Astrocyte of the hippocampus (primary cell): ENCODE measurements around the gene PRSS12.

Experiments used
- DNase-seq: peaks from one replicate; pipeline ENCODE4 v3.0.0; 2011; ENCODE audit warnings: low read depth, low spot score

PRSS12 gene

DNA sequence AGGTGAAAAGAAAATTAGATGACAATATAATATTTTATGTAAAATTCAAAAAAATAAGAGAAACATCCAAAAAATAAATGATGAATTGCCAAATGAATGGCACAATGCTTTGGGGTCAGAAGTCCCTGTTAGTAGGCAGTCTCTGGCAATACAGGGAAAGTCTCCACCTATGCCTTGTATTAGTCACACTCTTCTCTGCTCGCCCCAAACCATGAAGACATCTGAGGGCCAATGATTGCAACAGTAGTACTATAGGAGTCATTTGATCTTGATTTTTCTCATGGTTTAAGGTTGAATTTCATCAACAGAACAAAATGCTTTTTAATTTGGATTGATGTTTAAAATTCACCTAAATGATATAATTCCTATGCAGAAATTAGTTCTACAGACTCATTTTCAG is 3.9 kb upstream of the PRSS12 start:
- DNase-seq, result no peak

DNA sequence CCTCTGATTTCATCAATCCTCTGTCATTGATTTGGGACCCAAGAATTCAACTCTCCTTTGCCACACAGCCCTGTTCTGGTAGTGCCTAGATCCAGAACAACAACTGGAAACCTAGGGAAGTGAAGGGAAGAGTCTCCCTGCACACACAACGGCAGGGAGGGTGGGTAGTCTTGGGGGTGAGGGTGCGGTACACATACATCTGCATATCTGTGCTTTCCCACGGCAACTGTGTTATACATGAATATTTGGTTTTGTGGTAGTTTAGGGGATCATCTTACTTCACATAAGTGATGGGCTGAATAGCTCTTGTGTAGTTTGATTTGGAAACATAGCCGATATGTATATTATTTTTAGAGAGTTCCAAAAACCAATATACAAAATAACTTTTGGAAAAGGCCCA is 3.3 kb upstream of the PRSS12 start:
- DNase-seq, result no peak

DNA sequence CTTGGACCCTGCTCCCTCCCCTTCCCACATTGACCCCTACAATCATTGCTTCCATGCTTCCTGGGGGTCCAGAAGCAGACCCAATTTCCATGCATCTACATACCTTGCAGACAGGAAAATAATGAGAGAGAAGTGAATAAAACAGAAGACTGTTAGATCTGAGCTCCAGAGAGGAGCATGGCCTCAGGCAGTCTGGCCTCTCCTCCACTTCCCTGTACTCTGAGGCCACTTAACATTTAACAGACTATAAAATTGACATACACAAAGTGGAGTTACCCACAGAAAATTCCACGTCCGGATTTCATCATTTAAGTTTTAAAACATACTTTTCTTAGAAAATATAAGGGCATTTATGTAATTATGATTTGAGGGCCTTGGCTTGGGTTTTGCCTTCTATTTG is 2.1 kb upstream of the PRSS12 start:
- no peak for DNase-seq

DNA sequence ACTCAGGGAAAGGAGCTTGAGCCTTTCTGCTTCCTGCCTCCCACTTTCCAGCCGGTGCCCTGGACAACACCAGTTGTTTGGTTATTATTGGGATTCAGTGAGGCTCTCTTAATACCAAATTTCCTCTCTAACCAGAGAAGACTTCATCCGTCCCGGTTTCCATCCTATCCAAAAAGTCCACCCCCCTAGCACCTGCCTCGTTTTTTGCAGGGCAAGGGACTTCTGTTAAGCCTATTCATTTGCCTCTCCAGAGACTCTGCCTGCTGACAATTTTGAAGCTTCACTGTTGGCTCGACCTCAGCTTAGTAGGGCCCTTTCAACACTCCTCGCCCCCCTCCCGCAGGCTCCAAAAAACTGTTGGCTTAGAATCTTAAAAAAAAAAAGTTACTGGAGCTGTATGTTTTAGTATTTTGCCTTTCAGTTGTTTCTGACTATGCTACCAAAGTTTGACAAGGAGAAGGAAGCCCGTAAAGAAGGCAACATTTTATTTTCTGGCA is 779 bp upstream of the PRSS12 start:
- DNase-seq, result no peak

DNA sequence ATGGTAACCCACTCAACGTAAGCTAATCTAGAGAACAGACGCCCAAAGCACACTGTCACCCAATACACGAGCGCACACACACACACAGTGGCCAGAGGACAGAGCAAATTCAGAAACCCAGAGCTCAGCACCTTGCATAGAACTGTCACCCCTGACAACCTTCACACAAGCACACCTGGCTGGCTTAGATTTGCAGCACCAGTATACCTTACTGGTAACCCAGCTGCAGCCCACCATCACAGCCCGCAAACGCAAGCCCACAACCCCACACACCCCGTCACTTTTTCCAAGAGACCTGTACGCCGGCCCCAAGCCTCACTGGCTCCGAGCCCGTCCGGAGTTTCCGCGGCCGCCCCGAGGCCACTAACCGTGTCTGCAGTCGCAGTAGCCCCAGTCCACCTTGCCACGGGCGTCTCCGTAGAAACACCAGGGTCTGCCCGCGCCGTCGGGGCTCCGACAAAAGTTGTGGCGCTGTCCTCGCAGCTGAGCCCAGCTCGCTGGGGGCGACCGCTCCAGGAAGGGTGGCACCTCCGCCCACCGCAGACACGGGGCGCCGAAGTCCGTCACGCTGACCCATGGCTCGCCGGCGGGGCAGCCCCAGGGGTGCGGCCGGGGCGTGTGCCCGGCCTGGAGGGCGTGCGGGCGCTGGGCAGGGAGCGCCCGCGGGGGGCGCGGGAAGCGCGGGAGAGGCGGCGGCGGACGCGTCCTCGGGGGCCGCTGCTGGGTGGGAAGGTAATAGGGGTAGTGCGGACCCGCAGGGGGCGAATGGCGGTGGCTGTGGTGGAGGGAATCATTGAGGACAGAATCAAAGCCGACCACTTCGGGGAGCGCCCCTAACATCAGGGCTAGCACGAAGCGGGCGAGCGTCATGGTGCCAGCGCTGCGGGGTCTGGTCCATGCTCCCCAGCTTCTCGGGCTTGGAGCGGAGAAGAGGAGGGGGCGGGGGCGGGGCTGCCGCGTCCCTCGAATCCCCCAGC is 664 bp downstream of the PRSS12 start:
- peak; percentile 25 for DNase-seq

DNA sequence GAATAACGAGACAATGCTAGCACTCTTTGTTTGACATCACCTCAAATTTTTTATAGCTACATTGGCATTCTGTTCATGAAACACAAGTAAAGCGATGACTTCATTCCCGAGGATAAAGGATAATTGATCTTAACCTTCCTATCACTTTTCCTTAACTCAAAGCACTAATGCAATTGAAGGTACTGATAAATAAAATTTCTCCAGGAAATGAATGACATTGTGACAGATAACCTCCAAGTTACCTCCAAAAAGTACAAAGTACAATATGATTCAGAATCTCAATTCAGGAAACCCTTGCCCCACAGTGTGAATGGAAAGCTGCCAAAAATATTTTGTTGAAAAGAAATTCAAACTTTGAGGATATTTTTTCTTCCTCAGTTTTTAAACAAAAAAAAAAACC is 1.8 kb downstream of the PRSS12 start:
- no peak for DNase-seq

DNA sequence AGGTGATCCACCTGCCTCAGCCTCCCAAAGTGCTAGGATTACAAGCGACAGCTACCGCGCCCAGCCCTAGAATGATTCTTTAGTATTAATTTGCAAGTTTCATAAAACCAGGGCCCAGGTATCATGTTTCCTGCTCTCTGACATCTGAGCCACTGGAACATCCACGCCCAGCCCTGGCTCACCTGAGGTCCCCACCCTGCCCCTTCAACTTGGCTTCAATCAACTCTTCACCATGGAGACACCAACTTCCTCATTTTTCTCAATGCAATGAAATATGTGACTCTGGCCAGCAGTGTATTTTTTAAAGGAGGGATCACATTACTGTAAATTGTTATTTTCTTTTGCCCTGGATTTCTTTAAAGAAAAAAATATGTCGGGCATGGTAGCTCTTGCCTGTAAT is 3.9 kb downstream of the PRSS12 start:
- no peak for DNase-seq

DNA sequence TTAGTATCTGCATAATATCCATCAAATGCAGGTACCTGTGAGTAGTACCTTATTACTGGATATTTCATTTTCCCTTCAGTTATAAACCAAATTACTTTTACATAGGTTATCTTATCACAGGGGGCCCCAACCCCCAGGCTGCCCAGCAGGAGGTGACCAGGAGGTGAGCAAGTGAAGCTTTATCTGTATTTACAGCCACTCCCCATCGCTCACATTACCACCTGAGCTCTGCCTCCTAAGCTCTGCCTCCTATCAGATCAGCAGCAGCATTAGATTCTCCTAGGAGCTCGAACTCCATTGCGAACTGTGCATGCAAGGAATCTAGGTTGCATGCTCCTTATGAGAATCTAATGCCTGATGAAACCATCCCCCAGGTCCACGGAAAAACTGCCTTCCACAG is 6.3 kb downstream of the PRSS12 start:
- DNase-seq, result no peak

DNA sequence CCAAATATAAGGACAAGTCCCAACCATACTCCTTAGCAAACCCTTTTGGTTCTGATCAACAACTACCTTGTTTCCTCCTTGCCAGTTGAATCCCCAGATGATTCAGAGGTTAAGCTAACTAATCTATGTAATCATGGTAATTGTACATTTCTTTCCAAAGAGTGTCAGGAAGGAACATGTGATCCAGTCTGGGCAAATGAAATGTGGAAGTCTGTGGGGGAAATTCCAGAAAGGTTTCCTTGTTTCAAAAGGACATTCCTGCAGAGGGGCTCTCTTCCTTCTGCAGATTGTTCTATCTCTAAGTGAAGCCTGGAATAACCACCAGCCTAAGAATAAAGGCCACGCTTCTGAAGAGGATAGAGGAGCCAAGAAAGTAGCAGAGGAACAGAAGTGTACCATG is 7.0 kb downstream of the PRSS12 start:
- DNase-seq, result no peak

DNA sequence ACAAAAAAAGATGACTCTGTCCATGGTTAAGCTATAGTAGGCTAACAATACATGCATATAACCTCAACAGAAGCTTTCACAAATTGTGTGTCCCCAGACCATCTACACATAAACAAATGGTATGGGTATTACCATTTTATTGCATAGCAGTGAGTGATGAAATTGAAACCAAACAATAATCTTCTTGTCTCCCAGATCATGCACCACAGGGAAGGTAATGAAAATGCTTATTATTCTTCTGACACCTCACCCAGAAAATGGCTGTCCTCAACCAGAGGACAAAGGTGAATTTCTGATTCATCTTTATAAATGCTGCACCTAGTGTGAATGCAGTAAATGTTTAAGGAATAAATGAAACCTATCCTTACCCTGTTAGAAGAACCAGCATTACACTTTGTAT is 8.0 kb downstream of the PRSS12 start:
- no peak for DNase-seq

DNA sequence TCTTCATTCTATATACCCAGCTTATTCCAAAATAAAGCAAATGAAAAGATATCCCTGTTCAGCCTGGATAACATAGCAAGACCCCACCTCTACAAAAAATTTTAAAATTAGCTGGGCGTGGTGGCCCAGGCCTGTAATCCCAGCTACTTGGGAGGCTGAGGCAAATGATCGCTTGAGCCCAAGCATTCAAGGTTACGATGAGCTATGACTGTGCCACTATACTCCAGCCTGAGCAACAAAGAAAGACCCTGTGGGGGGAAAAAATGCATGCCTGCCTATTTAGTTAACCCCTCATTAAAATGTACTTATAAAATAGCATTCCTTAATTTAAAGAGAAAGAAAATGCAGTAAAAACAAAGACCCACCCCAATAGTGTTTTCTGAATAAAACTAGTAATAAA is 9.3 kb downstream of the PRSS12 start:
- no peak for DNase-seq

DNA sequence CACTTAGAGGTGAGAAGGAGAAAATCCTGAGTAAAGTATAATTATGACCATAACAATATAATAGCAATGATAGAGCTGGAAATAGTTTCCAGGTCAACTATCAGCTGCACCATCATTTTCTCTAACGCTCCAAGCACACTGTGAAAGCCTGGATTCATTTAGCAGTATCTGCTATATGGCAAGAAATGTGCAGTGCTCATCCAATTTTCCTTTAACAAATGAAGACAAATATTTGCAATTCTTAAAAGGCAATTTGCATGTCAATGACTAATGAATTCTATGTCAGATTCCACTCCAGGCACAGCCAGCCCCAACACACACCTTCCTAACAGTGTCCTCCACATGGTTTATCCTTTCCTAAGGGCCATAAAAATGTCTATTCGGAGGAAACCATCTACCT is 12.7 kb downstream of the PRSS12 start:
- DNase-seq, result no peak

DNA sequence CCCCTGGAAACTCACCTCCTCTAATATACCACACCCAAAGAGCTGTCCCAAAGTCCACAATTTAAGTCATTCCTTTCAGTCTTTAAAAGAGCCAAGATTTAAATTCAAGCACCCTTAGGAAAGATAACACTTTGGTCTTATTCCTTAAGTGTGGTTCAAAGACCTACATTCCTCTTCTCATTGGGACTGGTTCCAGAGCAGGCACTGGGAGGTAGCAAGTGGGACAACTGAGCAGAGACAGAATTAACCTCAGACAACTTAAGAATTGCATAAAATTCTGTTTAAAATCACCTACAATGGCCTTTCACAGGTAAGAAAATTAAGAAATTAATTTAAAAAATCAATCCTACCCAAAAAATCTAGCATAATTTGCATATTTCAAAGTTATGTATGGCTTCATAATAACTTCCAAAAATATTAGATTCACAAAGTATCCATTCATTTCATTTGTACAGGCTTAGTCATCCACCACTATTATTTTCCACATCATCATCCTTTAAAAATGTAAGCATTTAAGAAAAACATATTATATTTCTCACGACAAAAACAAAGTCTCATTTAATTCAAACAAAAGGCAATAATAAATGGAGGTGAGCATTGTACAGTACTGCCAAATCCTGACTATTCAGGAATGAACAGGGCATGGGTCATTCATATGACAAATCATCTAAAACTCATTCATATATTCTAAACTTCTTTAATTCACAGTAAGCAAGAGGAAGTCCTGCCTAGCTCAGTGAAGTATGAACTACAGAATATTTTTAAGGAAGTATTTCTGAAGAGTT is 13.6 kb downstream of the PRSS12 start:
- peak; percentile 34 for DNase-seq

DNA sequence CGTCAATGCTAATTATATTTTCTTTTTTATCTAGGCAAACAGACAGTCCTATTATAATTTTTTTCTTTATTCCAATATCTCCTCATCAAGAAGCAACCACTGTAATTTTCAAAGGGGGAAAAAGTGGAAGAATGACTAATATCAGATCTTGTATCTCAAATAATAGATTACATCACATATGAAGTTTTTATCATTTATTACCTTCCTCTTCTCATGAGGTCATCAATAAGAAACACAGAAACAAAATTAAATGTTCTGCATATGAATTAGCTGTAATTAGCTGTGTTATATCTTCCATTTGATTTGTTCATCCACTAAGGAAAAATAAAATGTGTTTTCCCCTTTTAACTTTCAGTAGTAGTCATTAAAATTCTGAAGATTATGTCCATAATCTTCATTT is 14.3 kb downstream of the PRSS12 start:
- no peak for DNase-seq

DNA sequence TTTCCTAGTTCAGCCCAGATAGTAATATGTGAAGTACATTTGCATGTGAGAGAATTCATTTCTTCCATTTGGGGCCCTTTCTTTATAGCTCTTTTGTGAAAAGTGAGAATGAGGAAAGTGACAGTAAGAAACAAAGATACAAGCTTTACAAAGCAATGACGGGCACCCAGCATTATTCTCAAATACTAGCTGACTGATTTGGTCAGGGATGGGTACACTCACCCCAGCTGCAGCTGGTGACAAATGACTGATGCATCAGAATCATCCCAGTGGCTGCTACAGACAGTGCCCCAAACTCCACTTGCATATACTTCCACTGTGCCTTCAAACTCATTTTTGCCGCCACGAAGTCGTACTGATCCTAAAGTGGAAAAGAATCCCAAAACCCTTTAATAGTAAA is 14.8 kb downstream of the PRSS12 start:
- DNase-seq, result no peak

DNA sequence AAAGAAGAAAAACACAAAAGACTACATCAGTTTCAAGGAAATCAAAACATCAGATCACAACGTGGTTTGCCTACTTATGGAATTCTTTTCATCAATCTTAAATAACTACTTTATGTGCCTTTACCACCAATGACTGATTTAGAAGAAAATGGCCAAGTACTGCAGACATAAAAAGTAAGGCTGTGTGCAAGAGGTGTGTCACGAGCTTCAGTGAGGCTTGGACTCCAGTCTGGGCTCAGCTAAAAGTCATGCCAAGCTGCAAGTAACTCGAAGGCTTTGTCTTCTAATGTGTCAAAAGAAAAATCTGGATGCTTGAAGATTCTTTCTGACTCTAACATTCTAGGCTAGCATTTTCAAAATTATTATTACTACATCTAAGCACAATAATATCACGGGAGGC is 17.0 kb downstream of the PRSS12 start:
- DNase-seq, result no peak

DNA sequence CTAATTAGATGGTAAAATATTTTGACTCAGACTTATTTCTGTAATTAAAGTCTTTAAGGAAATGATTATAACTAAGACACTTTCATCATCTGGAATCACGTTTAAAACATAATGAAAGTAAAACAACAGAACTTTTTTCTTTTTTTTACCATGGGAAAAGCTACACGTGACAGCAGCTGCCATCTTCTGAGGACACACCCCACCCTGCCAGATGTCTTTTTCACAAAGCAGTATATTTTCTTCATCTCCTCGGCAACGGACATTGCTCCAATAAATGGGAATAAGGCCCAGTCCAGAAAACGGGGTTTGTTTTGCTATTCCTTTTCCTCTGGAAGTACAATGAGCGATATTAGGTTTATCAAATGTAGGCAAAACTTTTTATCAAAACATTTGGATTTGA is 17.5 kb downstream of the PRSS12 start:
- no peak for DNase-seq

DNA sequence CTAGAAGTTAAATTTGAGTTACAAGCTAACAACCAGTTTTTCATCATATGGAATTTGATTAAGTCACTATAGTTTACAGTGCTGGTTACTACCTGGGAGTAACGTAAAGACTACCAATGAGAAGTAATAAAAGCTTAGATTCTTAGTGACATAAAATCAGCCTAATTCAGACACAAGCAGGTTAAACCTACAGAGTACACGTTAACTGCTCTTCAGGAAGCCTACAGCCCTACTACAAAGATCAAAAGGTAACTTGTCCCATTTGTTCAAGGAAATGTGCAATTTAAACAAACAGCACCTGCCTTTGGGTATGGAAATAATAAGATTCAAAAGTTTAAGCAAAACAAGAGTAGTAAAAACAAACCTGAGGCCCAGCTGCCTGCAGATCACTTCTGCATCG is 21.5 kb downstream of the PRSS12 start:
- no peak for DNase-seq

DNA sequence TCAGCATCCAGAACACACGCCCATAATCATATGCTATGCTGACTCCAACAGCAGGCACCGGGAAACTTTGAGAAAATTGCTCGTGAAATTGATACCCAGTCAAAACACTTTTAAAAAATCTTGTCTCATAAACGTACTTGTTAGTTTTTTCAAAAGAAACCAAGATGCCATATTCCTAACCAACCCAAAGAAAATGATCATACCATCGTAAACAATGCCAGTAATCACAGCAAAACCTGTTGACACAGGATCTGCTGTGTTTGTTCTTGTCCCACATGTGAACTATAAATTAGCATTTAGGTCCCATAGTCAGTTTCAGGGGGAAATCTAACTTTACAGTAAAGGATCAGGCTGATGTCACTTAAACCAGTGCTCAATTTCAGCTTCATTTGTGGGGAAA is 23.0 kb downstream of the PRSS12 start:
- DNase-seq, result no peak

DNA sequence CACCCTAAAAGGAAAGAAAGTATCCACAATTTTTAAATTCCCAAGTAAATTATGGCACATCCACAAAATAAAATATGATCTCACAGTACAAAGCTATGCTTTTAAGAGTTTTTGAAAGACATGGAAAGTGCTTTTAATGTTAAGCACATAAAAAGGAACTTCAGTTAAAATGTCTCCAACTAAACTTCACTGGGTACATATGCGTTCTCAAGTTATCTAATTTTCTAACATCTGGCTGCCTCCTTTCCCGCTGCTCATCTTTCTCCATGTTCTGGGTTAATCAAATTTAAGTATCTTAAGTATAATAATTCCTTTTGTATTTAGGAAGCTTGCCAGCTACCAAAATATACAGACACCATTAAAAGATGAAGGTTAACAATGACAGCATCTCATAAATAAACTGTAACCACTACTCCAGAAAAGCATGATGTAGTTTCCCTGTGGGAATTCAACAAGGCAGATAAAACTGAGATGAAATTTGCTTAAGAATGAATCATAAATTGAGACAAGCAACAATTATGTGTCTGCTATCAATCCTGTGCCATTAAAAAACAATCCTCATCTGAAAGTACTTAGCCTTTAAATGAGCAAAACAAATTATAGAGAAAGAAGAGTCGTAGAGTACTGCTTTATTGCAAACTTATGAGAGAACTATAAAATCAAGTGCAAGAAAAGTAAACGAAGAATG is 25.1 kb downstream of the PRSS12 start:
- DNase-seq, result no peak

DNA sequence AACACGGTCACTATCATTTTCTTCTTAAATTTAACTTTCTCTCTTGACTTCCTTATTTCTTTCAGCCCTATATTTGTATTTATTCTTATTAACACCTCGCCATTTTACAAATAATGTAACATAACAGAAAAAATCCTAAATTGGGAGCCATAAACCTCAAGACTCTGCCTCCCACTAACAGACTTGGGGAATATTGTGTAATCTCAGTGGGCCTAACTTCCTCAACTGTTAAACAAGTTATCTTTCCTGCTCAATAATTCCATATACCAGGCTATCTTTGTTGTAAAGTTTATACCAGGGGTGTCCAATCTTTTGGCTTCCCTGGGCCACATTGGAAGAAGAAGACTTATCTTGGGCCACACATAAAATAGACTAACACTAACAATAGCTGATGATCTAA is 26.2 kb downstream of the PRSS12 start:
- DNase-seq, result no peak

DNA sequence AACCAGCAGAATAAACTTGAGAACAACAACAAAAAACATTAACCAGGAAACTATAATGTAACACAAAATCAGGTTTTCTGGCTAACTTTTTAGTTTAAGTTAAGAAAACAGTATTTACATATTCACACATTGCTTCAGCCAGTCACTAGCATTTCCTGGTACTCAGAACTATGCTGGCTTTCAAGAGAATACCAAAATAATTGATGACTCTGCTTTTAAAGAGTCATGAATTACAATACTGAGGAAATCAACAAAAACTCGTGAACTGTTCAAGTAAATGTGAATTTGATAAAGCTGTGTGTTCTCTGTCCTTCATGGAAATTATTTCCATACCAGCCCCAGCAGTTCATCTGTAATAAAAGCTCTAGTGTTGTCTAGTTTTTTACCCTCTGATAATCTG is 27.4 kb downstream of the PRSS12 start:
- DNase-seq, result no peak
